ENCODE data around the gene EZH1. TPM values are rescaled to one million over a fixed set of nuclear protein-coding genes. Genes with fewer than 3 reads are reported as not detected.

Gene EZH1
- total RNA-seq, 2 experiments from 2014 or later = 29.7 to 33.9 TPM

DNA sequence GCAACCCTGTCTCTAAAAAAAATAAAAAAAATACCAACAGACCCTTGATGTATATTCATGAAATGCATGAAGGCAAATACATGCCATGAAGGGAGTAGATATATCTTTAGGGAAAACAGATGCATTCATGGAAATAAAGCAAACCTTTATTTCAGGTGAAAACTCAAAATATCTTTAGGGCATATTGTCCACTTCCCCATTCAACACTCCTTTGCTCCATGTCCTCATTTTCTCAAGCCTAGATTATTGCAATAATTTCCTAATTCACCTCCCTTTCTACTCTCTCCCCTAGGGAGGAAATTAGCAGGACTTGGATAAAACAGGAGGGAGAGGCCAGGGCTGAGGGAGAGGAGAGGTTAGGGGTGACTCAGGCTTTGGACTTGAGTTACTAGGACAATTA lies 22.7 kb upstream of the EZH1 start:
- CTCF ChIA-PET = no interaction called here
- Mint-ChIP-seq H3K36me3 (no peaks in the 10 kb centered on the region), H3K4me3 (no peak overlapping the region), H3K27me3 (peaks cover 19% of the 10 kb centered on the region), H3K9me3 (no peaks in the 10 kb centered on the region), H3K4me1 (ENCODE audit: low read depth) (peaks cover 4% of the 10 kb centered on the region), H3K27ac (no peak overlapping the region)
- intact Hi-C loops (cut with micrococcal nuclease) = no loop called here
- DNase-seq = no peak
- POLR2A ChIA-PET = no interaction called here

GRCh38 chr17:42766124-42766523 lies 21.3 kb upstream of the EZH1 start:
- Mint-ChIP-seq H3K9me3 (no peaks in the 10 kb centered on the region), H3K4me3 (no peak overlapping the region), H3K36me3 (no peaks in the 10 kb centered on the region), H3K27ac (no peak overlapping the region), H3K4me1 (ENCODE audit: low read depth) (peaks cover 2% of the 10 kb centered on the region), H3K27me3 (peaks cover 31% of the 10 kb centered on the region)
- CTCF ChIA-PET = interaction anchor here (1.4 kb wide), 1 partner anchor 188 kb away, joined by 5 read pairs; no protein-coding TSS in a partner anchor
- intact Hi-C loops (cut with micrococcal nuclease) = no loop called here
- POLR2A ChIA-PET = no interaction called here
- DNase-seq = no peak

- H3K36me3 Mint-ChIP-seq = no peaks in the 10 kb centered on the region
- no peaks in the 10 kb centered on the region for H3K9me3 Mint-ChIP-seq
- ChIA-PET CTCF (interaction anchor here (1.5 to 5.6 kb wide), 4 partner anchors 12 to 213 kb away, joined by 3 to 90 read pairs (median 42); partner anchors contain the start of genes PSMC3IP and VPS25), POLR2A (no interaction called here)
- H3K27me3 Mint-ChIP-seq = peaks cover 45% of the 10 kb centered on the region
- intact Hi-C loops (cut with micrococcal nuclease) = loop anchor here (5.0 kb wide), 1 partner anchor 54 kb away; no protein-coding TSS in a partner anchor
- H3K27ac Mint-ChIP-seq = no peak overlapping the region
- H3K4me3 Mint-ChIP-seq = no peak overlapping the region
- no peak for DNase-seq
- peaks cover 5% of the 10 kb centered on the region for H3K4me1 Mint-ChIP-seq (ENCODE audit: low read depth)
Observed at GRCh38 chr17:42761638-42762037, 16.8 kb upstream of the EZH1 start.

- DNase-seq = no peak
- no peaks in the 10 kb centered on the region for H3K36me3 Mint-ChIP-seq
- no peaks in the 10 kb centered on the region for H3K9me3 Mint-ChIP-seq
- intact Hi-C loops (cut with micrococcal nuclease) = loop anchor here (5.0 kb wide), 1 partner anchor 54 kb away; no protein-coding TSS in a partner anchor
- CTCF ChIA-PET = interaction anchor here (1.1 to 5.6 kb wide), 10 partner anchors 12 to 213 kb away, joined by 3 to 90 read pairs (median 5); partner anchors contain the start of genes BECN1, PSMC3IP, RETREG3 and TUBG1
- H3K4me1 Mint-ChIP-seq (ENCODE audit: low read depth) = peaks cover 5% of the 10 kb centered on the region
- H3K27ac Mint-ChIP-seq = no peak within 1 kb of the TSS
- POLR2A ChIA-PET = interaction anchor here (2.1 kb wide), 1 partner anchor 12 kb away, joined by 6 read pairs; the partner anchor contains the start of gene VPS25
- peaks cover 49% of the 10 kb centered on the region for H3K27me3 Mint-ChIP-seq
- no peak within 1 kb of the TSS for H3K4me3 Mint-ChIP-seq
Observed at GRCh38 chr17:42760652-42761581, 16.1 kb upstream of the EZH1 start, which contains the start of gene RAMP2. Gene RAMP2 (plus strand): TSS chr17:42761227. CDS start chr17:42761262, 35 bp downstream.

- H3K27ac Mint-ChIP-seq = no peak overlapping the region
- no peaks in the 10 kb centered on the region for H3K36me3 Mint-ChIP-seq
- intact Hi-C loops (cut with micrococcal nuclease) = loop anchor here (5.0 kb wide), 1 partner anchor 53 kb away; no protein-coding TSS in a partner anchor
- ChIA-PET CTCF (interaction anchor here (1.1 to 5.6 kb wide), 9 partner anchors 11 to 182 kb away, joined by 3 to 90 read pairs (median 5); partner anchors contain the start of genes BECN1, PSMC3IP, RETREG3 and TUBG1), POLR2A (interaction anchor here (2.1 kb wide), 1 partner anchor 13 kb away, joined by 6 read pairs; the partner anchor contains the start of gene VPS25)
- H3K4me1 Mint-ChIP-seq (ENCODE audit: low read depth) = peaks cover 5% of the 10 kb centered on the region
- no peaks in the 10 kb centered on the region for H3K9me3 Mint-ChIP-seq
- no peak for DNase-seq
- H3K4me3 Mint-ChIP-seq = no peak overlapping the region
- peaks cover 45% of the 10 kb centered on the region for H3K27me3 Mint-ChIP-seq
Observed at GRCh38 chr17:42759982-42760651, 15.3 kb upstream of the EZH1 start.

DNA sequence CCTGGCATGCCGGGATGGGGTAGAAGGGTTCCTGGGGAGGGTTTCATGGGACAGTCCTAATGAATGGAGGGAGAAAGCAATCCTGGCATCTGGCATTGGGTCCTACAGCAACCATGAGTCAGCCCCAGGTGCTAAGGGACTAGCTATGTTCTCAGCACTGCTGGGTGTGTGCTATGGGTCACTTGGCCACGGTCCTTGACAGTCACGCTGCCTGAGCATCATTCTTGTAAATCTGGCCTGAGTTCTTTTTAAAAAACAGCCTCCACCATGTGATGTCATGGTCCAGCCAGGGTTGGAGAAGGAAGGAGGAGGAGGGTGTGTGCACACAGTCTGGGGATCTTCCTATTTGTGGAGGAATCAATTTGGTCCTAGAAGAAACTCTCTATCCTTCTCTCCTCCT lies 9.9 kb upstream of the EZH1 start:
- CTCF ChIA-PET = interaction anchor here (1.0 to 1.9 kb wide), 2 partner anchors 9 to 70 kb away, joined by 3 to 6 read pairs; no protein-coding TSS in a partner anchor
- intact Hi-C loops (cut with micrococcal nuclease) = no loop called here
- H3K4me1 Mint-ChIP-seq (ENCODE audit: low read depth) = no peaks in the 10 kb centered on the region
- no peak for DNase-seq
- POLR2A ChIA-PET = no interaction called here
- H3K36me3 Mint-ChIP-seq = no peaks in the 10 kb centered on the region
- no peak overlapping the region for H3K4me3 Mint-ChIP-seq
- H3K27ac Mint-ChIP-seq = no peak overlapping the region
- no peaks in the 10 kb centered on the region for H3K9me3 Mint-ChIP-seq
- H3K27me3 Mint-ChIP-seq = peaks cover 18% of the 10 kb centered on the region

DNA sequence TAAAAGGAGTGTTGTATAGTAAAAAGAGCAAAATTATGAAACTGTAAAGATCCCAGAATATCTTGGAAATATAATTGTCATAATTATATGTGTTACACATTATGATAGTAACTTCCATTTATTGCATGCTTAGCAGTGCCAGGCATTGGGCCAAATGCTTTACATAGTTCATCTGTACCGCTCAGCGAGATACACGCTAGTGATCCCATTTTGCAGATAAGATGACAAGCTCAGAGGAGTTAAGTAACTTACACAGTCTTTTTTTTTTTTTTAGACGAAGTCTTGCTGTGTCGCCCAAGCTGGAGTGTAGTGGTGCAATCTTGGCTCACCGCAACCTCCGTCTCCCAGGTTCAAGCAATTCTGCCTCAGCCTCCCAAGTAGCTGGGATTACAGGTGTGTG lies 6.8 kb upstream of the EZH1 start:
- intact Hi-C loops (cut with micrococcal nuclease) = no loop called here
- POLR2A ChIA-PET = no interaction called here
- Mint-ChIP-seq H3K4me1 (ENCODE audit: low read depth) (no peaks in the 10 kb centered on the region), H3K36me3 (no peaks in the 10 kb centered on the region), H3K27me3 (peaks cover 16% of the 10 kb centered on the region), H3K27ac (no peak overlapping the region), H3K9me3 (no peaks in the 10 kb centered on the region), H3K4me3 (no peak overlapping the region)
- CTCF ChIA-PET = interaction anchor here (7.6 kb wide), 1 partner anchor 11 kb away, joined by 41 read pairs; the partner anchor contains the start of gene RAMP2
- no peak for DNase-seq

DNA sequence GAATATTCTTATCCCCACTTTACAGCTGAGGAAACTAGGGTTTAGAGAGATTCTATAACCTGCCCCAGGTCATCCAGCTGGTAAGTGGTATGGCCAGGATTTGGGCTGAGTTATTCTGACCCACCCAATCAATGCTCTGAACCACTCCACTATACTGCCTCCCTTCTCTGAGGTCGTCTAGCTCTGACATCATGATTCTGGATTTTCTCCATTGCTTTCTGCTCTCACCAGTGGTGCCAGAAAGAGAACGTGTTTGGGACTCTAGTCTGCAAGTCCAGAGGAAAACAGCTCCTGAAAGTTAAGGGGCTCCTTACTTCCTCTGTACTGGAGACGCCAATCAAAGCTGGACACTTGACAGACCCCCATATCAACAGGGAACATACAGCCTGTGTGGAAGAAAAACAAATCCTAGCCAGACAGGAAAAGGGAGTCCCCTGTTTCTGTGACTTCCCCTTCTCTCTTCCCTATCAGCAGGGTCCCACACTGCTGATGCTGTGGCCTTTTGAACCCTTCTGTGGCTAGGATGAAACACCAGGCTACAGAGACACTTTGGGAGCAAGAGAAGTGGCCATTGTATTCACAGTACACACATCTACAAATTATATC lies 6.0 kb upstream of the EZH1 start:
- POLR2A ChIA-PET = no interaction called here
- H3K27me3 Mint-ChIP-seq = peaks cover 14% of the 10 kb centered on the region
- no peak overlapping the region for H3K4me3 Mint-ChIP-seq

DNA sequence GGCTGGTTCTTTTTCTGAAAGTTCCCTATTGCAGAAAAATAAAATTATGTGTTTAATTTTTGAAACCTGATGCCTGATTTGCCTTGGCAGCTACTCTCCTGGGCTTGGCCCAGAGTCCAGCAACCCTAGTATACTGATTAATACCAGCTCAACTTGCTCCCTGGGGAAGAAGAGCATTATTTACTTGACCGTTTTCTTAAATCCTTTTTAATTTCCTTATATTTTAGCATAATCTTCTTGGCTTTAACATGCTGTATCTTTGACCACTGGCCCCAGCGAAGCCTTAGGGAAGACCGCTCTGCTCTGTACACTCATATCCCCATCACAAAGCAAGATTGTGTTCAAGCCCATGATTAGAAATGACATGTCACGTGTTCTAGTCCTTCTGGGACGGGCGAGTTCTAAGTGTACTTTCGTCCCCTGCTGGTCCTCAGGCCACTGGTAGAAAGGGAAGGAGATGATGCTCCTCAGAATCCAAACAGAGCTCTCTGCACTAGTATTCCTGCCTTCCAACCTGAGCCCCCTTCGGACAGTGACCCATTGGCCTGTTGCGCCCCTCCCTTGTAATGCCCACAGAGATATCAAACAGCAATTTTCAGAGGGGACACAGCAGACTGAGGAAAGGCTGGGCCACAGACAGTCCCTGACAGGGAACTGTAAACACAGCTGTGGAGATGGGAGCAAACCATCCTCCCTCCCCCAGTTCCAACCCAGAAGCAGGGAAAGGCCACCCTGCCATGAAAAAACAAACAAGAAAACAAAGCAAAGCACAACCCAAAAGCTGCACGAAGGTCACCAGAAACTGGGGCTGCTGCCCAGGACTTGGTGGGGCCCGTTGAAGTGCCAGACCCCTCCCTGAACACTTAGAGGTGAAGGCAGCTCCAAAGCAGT lies 4.3 kb upstream of the EZH1 start:
- POLR2A ChIA-PET = no interaction called here

More for the DNA sequence above, 6.0 kb upstream of the EZH1 start:
- Mint-ChIP-seq H3K36me3 (no peaks in the 10 kb centered on the region), H3K27ac (no peak overlapping the region), H3K4me1 (ENCODE audit: low read depth) (no peaks in the 10 kb centered on the region), H3K9me3 (no peaks in the 10 kb centered on the region)
- intact Hi-C loops (cut with micrococcal nuclease) = no loop called here
- no peak for DNase-seq
- CTCF ChIA-PET = interaction anchor here (1.7 to 7.6 kb wide), 2 partner anchors 11 to 31 kb away, joined by 5 to 41 read pairs; partner anchors contain the start of gene RAMP2

GRCh38 chr17:42748202-42748907 lies 3.5 kb upstream of the EZH1 start:
- intact Hi-C loops (cut with micrococcal nuclease) = no loop called here
- peaks cover 14% of the 10 kb centered on the region for H3K4me1 Mint-ChIP-seq (ENCODE audit: low read depth)
- peaks cover 2% of the 10 kb centered on the region for H3K36me3 Mint-ChIP-seq
- peaks cover 11% of the 10 kb centered on the region for H3K27me3 Mint-ChIP-seq
- ChIA-PET POLR2A (no interaction called here), CTCF (interaction anchor here (1.6 to 7.6 kb wide), 2 partner anchors 14 to 170 kb away, joined by 4 to 41 read pairs; partner anchors contain the start of genes PSMC3IP and RAMP2)
- H3K9me3 Mint-ChIP-seq = no peaks in the 10 kb centered on the region
- no peak for DNase-seq
- no peak overlapping the region for H3K4me3 Mint-ChIP-seq
- H3K27ac Mint-ChIP-seq = no peak overlapping the region

More for the DNA sequence above, 4.3 kb upstream of the EZH1 start:
- Mint-ChIP-seq H3K36me3 (peaks cover 2% of the 10 kb centered on the region), H3K4me3 (no peak overlapping the region), H3K9me3 (no peaks in the 10 kb centered on the region), H3K27ac (no peak overlapping the region), H3K4me1 (ENCODE audit: low read depth) (peaks cover 7% of the 10 kb centered on the region), H3K27me3 (peaks cover 11% of the 10 kb centered on the region)
- CTCF ChIA-PET = interaction anchor here (1.6 to 7.6 kb wide), 2 partner anchors 13 to 171 kb away, joined by 4 to 41 read pairs; partner anchors contain the start of genes PSMC3IP and RAMP2
- intact Hi-C loops (cut with micrococcal nuclease) = no loop called here
- DNase-seq = no peak
